22Rv1 (cell line): ENCODE measurements around the gene ESR2.

Source experiments
- ZFX ChIP-seq: fragments of 450-650 bp; IDR thresholded peaks from 2 replicates; pipeline ENCODE4 v1.6.1; 2017; ENCODE audit warnings: antibody characterized with exemption, borderline replicate concordance
- TF ChIP-seq, protein P1 (sequence below): fragments of 450-650 bp; IDR thresholded peaks from 2 replicates; pipeline ENCODE4 v1.5.1; 2017; ENCODE audit warnings: mild to moderate bottlenecking

- TF ChIP-seq, protein P1, sequence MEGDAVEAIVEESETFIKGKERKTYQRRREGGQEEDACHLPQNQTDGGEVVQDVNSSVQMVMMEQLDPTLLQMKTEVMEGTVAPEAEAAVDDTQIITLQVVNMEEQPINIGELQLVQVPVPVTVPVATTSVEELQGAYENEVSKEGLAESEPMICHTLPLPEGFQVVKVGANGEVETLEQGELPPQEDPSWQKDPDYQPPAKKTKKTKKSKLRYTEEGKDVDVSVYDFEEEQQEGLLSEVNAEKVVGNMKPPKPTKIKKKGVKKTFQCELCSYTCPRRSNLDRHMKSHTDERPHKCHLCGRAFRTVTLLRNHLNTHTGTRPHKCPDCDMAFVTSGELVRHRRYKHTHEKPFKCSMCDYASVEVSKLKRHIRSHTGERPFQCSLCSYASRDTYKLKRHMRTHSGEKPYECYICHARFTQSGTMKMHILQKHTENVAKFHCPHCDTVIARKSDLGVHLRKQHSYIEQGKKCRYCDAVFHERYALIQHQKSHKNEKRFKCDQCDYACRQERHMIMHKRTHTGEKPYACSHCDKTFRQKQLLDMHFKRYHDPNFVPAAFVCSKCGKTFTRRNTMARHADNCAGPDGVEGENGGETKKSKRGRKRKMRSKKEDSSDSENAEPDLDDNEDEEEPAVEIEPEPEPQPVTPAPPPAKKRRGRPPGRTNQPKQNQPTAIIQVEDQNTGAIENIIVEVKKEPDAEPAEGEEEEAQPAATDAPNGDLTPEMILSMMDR = no peak
- TF ChIP-seq ZFX = no peak
These were observed 224.4 kb downstream of the ESR2 start for GRCh38 chr14:64069634-64070359.
